SH-SY5Y (cell line): ENCODE measurements around the gene PIK3R1.

ENCODE experiments used
- GATA2 ChIP-seq: IDR thresholded peaks from 2 replicates; pipeline ENCODE4 v1.6.1; 2011; ENCODE audit warnings: mild to moderate bottlenecking, low read depth, low read length
- GATA3 ChIP-seq: IDR thresholded peaks from 2 replicates; pipeline ENCODE4 v1.6.1; 2011; ENCODE audit warnings: low read depth, mild to moderate bottlenecking, low read length, moderate library complexity

DNA sequence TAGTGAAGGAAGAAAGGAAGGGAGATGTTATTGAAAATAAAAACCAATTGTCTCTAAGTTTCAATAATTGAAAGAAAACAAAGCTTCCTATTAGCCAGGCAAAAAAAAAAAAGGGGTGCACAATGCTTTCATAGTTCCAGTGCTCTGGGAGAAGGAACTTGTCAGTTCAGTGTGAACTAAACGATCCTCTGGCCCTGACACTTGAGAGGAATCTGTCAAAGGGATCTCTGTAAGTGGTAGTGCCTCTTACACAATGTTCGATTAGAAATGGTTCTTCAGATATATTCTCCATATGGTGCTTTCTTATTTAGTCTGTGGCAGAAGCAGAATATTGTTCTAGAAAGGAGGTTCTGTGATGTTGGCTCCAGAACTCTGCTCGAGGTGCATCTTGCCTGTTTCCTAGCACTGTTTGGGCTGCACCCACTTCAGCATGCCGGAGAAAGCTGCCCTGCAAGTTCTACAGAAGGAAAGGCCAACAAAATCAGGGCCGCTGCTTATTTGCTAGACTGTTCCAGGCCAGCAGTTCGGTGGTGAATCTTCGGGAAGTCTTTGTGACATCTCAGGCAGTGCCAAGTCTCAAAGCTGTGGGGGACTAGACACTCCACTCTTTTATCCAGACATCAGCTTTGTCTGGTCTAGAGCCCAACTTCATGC, 90.9 kb downstream of the PIK3R1 start:
- TF ChIP-seq GATA2, result no peak
- no peak for TF ChIP-seq GATA3
